ENCODE data around the gene KRTAP5-9. TPM values are rescaled to one million over a fixed set of nuclear protein-coding genes. Genes with fewer than 3 reads are reported as not detected.

Gene KRTAP5-9
- total RNA-seq, 4 donors from 2014 or later: 1.9 TPM; not detected in 3

DNA sequence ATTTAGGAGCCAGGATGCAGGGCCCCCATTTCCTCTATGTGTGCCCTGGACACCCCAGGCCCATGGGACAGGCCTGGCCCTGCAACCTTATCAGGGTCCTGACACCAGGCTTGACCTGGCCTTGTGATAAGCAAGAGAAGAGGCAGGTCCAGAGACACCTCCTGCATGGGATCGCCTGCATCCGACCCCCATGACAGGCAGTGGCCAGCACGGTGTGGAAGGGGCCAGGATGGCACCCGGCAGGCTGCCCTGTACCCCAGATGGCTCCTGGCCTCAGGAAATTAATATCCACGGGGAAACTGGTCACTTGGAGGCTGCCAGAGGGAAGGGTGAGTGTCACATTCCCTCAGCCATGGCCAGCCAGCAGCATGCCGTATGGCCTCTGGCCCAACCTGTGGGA is 6.8 kb downstream of the KRTAP5-9 start:
- DNase-seq (ENCODE audit: low spot score in 2 of 2): no peak
- 90 to 94% methylated on average over 2 to 5 of the region's 6 CpGs for WGBS, 2 donors
- TF ChIP-seq POLR2A (IDR thresholded peaks at IDR 0.05): no peak
- TF ChIP-seq, protein P1, sequence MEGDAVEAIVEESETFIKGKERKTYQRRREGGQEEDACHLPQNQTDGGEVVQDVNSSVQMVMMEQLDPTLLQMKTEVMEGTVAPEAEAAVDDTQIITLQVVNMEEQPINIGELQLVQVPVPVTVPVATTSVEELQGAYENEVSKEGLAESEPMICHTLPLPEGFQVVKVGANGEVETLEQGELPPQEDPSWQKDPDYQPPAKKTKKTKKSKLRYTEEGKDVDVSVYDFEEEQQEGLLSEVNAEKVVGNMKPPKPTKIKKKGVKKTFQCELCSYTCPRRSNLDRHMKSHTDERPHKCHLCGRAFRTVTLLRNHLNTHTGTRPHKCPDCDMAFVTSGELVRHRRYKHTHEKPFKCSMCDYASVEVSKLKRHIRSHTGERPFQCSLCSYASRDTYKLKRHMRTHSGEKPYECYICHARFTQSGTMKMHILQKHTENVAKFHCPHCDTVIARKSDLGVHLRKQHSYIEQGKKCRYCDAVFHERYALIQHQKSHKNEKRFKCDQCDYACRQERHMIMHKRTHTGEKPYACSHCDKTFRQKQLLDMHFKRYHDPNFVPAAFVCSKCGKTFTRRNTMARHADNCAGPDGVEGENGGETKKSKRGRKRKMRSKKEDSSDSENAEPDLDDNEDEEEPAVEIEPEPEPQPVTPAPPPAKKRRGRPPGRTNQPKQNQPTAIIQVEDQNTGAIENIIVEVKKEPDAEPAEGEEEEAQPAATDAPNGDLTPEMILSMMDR (IDR thresholded peaks at IDR 0.05): no peak
- no peak overlapping the region for H3K4me3 ChIP-seq (ENCODE audit: low read depth, poor library complexity, severe bottlenecking)
- intact Hi-C loops (cut with DNase I; ENCODE audit: low total_unique reads): no loop called here

DNA sequence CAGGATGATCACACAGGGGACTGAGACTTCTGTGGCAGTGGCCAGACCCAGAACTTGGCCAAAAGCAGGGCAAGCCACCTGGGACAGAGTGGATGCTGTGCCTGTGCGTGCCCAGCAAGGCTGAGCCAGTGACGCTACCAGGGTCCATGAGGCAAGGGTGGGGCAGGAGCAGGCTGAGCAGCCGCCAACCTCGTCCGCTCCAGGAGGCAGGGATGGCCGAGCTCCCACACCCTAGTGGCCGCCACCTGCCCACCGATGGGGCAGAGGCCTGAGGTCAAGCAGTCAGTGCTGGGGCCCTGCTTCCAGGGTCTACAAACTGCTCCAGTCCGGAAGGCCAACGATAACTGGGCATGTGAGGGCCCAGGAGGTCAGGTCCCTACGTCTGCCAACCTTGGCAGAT is 7.3 kb downstream of the KRTAP5-9 start:
- no peak overlapping the region for H3K4me3 ChIP-seq (ENCODE audit: low read depth, poor library complexity, severe bottlenecking)
- DNase-seq (ENCODE audit: low spot score in 2 of 2): no peak
- no peak for TF ChIP-seq POLR2A (IDR thresholded peaks at IDR 0.05)
- TF ChIP-seq, protein P1 (IDR thresholded peaks at IDR 0.05): no peak
- WGBS, 2 donors: 93 to 96% methylated on average over 9 to 10 of the region's 11 CpGs
- intact Hi-C loops (cut with DNase I; ENCODE audit: low total_unique reads): no loop called here

DNA sequence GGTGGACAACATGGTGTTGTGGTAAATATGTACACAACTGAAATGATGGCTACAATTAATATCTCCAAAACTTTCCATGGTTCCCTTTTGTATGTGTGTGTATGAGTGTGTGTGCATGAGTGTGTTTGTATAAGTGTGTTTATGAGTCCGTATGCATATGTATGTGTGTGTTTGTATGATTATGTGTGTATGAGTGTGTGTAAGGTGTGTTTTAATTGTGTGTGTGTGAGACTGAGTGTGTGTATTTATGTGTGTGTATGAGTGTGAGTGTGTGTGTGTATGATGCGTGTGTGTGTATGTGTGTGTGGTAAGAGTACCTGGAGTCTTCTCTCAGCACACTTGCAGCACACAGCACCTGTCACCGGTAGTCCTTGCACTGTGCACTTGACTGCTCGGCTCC is 7.8 kb downstream of the KRTAP5-9 start:
- H3K4me3 ChIP-seq (ENCODE audit: low read depth, poor library complexity, severe bottlenecking): no peak overlapping the region
- TF ChIP-seq POLR2A (IDR thresholded peaks at IDR 0.05): no peak
- TF ChIP-seq, protein P1 (IDR thresholded peaks at IDR 0.05): no peak
- 86 to 92% methylated on average over 4 of the region's 4 CpGs for WGBS, 2 donors
- DNase-seq (ENCODE audit: low spot score in 2 of 2): no peak
- intact Hi-C loops (cut with DNase I; ENCODE audit: low total_unique reads): no loop called here

DNA sequence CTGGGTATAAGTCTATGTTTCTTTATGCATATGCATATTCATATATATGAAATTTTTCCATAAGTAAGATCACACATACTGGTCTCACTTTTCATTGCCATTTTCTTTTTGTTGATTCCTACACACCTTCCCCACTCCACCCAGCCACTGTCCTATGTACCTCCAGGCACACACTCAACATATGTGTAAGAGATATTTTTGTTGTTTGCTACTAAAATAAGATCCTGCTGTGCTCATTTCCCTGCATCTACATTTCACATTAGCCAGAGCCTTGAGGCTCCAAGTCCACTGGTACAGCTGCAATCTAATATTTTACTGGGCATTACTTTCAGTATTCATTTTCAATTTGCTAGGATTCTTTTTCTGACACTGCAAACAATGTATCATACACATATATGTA is 9.0 kb downstream of the KRTAP5-9 start:
- intact Hi-C loops (cut with DNase I; ENCODE audit: low total_unique reads): no loop called here

DNA sequence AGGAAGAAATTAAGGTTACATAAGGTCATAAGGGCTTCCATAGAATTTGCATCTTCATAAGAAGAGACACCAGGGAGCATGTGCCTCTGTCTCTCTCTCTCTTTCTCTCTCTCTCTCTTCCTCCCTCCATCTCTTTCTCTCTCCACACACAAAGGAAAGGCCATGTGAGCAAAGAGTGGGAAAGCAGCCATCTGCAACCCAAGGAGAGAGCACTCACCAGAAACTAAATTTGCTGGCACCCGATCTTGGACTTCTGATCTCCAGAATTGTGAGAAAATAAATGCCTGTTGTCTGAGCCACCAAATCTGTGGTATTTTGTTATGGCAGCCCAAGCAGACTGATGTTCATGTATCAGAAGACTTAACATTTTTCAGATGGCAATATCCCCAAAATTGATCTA is 10.8 kb downstream of the KRTAP5-9 start:
- WGBS, 2 donors: 91 to 95% methylated on average over 1 of the region's 1 CpG
- no peak for TF ChIP-seq POLR2A (IDR thresholded peaks at IDR 0.05)
- TF ChIP-seq, protein P1 (IDR thresholded peaks at IDR 0.05): no peak
- intact Hi-C loops (cut with DNase I; ENCODE audit: low total_unique reads): no loop called here
- DNase-seq (ENCODE audit: low spot score in 2 of 2): no peak
- no peak overlapping the region for H3K4me3 ChIP-seq (ENCODE audit: low read depth, poor library complexity, severe bottlenecking)

More for the DNA sequence above, 9.0 kb downstream of the KRTAP5-9 start:
- TF ChIP-seq, protein P1 (IDR thresholded peaks at IDR 0.05): no peak
- TF ChIP-seq POLR2A (IDR thresholded peaks at IDR 0.05): no peak
- H3K4me3 ChIP-seq (ENCODE audit: low read depth, poor library complexity, severe bottlenecking): no peak overlapping the region
- no peak for DNase-seq (ENCODE audit: low spot score in 2 of 2)

DNA sequence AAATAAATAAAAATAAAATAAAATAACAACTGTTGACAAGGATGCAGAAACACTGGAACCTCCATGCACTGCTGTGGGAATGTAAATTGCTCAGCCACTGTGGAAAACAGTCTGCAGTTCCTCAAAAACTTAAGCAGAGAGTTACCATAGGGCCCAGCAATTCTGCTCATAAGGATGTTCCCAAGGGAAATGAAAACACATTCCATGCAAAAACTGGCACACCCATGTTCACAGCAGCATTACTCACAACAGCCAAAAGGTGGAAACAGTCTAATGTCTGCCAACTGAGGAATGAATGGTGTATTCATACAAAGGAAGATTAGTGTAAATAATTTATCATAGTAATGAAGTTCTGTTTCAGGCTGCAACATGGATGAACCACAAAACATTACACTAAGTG is 13.9 kb downstream of the KRTAP5-9 start:
- DNase-seq (ENCODE audit: low spot score in 2 of 2): no peak
- intact Hi-C loops (cut with DNase I; ENCODE audit: low total_unique reads): no loop called here
- no peak overlapping the region for H3K4me3 ChIP-seq (ENCODE audit: low read depth, poor library complexity, severe bottlenecking)
- no peak for TF ChIP-seq POLR2A (IDR thresholded peaks at IDR 0.05)

Measured in lower leg skin (tissue), 4 donors.